Vagina (tissue), 2 donors: ENCODE results near the gene SRI.

Experiments used
- POLR2AphosphoS5 ChIP-seq, 2 donors: sonication (generic); formaldehyde crosslinking; IDR thresholded peaks; one replicate each; pipeline ENCODE4 v1.9.0; 2017; ENCODE audit warnings: antibody characterized with exemption in 2 of 2, mild to moderate bottlenecking in 2 of 2, low read depth in 1 of 2; ENCODE audit not compliant: insufficient read depth in 1 of 2
- TF ChIP-seq, protein P1 (sequence below), 3 experiments: fragments of 450-650 bp in 2 of 3; fragments of 200-600 bp in 1 of 3; sonication (generic) in 1 of 3; IDR thresholded peaks; one replicate each; pipeline ENCODE4 v1.5.1; 2017 to 2019; ENCODE audit warnings: antibody characterized with exemption in 3 of 3, mild to moderate bottlenecking in 2 of 3, moderate library complexity in 2 of 3

DNA sequence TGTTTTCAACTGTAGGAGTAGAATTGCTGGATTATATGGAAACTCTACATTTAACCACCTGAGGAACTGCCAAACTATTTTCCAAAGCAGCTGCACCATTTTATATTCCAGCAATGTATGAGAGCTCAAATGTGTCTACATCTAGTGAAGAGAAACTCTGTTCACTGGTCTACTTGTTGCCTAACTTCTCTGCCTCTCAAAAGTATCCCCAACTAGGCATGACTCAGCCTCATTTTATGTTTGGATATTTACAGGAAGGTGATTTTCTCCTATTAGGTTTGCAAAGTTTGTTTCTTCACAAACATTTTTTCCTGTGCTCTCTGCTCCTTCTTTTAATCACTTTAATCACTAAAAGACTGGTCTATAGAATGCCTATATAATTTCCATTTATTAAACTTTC is 37.1 kb upstream of the SRI start:
- TF ChIP-seq, protein P1, sequence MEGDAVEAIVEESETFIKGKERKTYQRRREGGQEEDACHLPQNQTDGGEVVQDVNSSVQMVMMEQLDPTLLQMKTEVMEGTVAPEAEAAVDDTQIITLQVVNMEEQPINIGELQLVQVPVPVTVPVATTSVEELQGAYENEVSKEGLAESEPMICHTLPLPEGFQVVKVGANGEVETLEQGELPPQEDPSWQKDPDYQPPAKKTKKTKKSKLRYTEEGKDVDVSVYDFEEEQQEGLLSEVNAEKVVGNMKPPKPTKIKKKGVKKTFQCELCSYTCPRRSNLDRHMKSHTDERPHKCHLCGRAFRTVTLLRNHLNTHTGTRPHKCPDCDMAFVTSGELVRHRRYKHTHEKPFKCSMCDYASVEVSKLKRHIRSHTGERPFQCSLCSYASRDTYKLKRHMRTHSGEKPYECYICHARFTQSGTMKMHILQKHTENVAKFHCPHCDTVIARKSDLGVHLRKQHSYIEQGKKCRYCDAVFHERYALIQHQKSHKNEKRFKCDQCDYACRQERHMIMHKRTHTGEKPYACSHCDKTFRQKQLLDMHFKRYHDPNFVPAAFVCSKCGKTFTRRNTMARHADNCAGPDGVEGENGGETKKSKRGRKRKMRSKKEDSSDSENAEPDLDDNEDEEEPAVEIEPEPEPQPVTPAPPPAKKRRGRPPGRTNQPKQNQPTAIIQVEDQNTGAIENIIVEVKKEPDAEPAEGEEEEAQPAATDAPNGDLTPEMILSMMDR (IDR thresholded peaks at IDR 0.05), result no peak
- no peak for TF ChIP-seq POLR2AphosphoS5 (IDR thresholded peaks at IDR 0.05; ENCODE audit: insufficient read depth in 1 of 2, low read depth in 1 of 2)
